NCI-H510A (cell line): ENCODE measurements around the gene ST3GAL6.

ENCODE experiments used
- DNase-seq: peaks from one replicate; lab custom pipeline; 2025; lab: John Stamatoyannopoulos, UW

ST3GAL6 gene

GRCh38 chr3:98740324-98740723, 22.8 kb upstream of the ST3GAL6 start:
- DNase-seq: no peak

- no peak for DNase-seq
These were observed 21.9 kb upstream of the ST3GAL6 start for GRCh38 chr3:98741121-98741716.

- no peak for DNase-seq
These were observed 20.1 kb upstream of the ST3GAL6 start for GRCh38 chr3:98743071-98743470.

DNA sequence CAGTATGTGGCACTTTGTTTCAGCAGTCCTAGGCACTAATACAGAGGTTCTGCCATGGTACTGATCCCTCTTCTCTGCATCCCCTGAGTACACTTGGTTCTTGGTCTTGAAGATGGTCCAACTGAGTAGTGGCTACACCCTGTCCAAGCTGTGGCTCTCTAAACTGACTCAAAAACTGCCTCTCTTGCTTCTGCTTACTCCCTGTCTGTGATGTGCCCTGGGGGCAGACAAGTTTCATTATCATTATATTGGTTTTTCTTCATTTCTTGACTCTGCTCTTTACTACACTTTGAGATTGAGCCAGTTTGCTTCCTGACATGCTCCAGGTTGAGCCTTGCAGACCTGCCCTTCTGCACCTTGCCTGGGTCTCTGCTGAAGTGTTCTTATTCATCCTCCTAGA, 18.9 kb upstream of the ST3GAL6 start:
- no peak for DNase-seq

- DNase-seq: no peak
These were observed 17.4 kb upstream of the ST3GAL6 start for GRCh38 chr3:98745718-98746117.

- DNase-seq: no peak
These were observed 17.0 kb upstream of the ST3GAL6 start for GRCh38 chr3:98746122-98746521.

- DNase-seq: no peak
These were observed 16.3 kb upstream of the ST3GAL6 start for GRCh38 chr3:98746882-98747281.

DNA sequence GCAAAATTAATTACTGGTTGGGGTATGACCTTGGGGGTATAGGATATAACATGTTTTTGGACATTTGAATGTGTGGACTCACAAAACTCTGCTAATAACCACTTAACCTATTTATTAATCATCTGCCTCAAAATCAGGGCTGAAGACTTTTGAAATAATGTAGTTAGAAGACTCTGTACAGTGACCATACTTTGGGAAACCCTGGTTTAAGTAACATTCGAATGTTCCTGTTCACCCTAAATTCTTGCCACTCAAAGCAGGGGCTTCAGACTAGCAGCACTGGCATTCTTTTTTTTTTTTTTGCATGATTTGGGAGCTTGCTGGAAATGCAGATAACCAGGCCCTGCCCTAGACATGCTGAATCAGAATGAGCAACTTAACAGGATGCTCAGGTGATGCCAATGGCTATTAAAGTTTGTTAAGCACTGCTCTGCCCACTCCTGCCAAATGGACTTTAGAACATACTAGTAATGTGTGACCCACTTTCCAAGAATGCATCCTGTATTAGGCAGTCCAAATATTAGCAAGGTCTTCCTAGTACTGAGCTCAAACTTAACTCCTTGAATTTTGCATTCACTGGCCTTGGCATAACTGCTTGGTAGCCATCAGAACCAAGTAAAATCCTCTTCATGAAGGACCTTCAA, 12.7 kb upstream of the ST3GAL6 start:
- no peak for DNase-seq

- DNase-seq: no peak
These were observed 8.7 kb upstream of the ST3GAL6 start for GRCh38 chr3:98754483-98754882.

- DNase-seq: no peak
These were observed 7.5 kb upstream of the ST3GAL6 start for GRCh38 chr3:98755601-98756000.

DNA sequence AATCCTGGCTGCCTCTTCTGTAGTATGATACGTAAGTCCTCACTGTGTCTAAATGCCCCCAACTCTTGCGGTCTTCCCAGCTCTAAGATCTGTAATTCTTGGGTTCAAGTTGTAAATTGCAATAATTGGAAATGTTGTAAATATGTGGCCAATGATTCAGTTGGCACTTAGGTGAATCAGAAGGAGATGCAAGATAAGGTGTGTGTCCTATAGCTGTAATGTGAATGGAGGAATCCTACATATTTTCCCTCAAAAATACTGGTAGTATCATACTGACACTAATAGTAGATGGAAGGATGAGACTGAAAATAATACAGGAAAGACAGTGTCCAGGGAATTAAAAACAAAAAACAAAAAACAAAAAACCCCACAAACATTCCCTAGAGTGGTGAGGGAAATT, 3.5 kb upstream of the ST3GAL6 start:
- DNase-seq: no peak

DNA sequence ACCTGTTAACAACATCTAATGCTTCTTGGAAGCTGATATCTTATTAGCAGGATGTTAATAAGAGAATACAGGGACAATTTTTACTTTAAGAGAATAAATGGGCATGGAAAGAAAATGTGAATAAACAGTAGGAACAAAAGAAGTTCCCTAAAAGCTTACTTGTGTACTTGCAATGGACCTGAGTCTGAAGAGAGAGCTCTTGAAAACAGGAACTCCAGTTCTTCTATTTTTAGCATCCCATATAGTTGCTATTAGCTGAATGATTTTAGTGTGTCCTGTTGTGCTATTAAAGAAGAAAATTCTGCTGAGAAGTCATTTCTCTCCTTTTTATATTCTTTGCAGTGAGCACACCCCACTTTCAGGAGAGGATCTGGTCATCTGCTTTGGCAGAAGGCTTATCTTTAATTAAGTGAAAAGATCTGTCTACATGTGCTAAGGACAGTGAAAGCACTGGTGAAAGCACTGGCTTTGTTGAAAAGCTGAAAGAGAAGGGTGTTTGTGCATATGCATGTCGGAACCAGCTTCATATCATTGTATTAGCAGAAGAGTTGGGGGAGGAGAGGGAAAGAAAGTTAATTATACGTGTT, 1.4 kb upstream of the ST3GAL6 start:
- no peak for DNase-seq

DNA sequence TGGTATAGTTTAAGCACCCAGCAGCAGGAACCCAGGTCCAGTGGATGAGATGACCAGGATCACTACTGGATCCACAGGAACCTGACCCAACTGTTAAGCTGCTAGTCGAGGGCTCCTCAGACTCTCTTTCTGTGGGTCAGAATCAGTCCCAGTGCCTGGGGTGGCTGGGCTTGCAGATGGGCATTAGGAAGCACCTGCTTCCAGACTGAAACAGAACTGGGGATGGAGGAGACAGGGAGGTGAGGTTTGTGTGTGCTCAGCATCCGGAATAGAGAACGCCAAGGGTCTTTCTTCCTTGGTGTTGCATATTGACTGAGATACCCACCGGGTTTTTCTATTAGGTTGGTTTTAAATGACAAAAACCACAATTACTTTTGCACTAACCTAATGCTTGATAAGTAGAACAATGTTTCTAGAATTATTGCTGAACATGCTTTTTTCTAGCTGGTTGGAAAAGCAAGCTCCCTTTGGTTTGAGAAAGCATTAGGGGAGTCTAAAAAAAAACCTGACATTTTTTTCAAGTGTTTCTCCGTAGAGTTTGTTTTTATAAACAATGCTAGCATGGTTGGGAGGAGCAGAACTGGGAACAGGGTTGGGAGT, 779 bp downstream of the ST3GAL6 start:
- no peak for DNase-seq

DNA sequence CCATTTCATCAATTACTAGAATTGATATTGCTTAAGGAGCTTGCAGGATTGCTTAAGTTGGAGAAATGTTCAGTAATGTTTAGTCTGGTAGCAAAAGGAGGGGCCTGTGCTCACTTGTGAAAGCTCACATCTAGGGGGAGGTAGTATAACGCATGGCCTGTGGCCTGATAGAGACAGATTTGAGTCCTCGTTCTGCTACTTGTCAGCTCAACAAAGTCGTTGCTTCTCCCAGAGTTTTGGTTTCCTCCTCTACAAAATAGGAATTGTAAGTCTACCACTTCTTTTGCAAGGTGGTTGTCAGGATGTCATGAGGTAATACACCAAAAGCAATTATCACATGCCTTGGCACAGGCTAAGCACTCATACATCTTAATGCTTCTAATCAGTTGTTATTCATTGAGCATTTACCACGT, 1.3 kb downstream of the ST3GAL6 start:
- no peak for DNase-seq

DNA sequence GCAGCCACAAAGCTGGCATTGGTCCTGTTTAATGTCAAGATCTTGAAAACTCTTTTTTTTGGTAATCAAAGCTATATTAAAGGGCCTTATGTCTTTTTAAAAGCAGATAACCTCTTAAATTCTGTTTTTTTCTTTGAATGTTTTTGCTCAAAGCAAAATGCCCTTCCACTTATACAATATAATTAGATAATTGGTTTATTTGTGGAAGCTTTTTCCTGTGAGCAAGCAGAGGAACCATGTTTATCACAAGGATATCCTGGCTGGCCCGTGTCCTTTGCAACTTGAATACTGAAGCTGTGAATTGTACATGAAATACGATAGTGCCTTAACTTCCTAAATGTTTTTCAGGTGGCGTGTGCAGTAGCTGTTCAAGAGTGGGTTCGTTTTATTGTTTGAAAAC, 2.6 kb downstream of the ST3GAL6 start:
- no peak for DNase-seq

DNA sequence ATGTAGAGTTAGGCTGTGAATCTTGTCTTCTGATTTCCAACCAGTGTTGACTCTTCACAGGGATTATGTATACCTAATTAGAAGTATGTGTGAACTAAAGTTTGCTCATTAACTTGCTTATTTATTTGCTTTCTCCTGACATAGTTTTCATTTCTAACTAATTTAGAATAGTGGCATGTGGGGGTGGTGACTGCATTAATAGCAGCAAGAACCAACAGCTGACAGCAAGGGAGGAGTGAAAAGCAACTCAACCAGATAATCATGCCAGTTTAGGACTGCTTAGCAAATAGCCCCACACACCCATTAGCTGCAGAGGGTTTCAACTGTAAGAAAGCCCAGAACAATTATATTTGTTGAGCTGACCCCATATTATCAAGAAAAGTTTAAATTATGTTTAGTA, 3.8 kb downstream of the ST3GAL6 start:
- DNase-seq: no peak

GRCh38 chr3:98768961-98769360, 5.8 kb downstream of the ST3GAL6 start:
- no peak for DNase-seq

DNA sequence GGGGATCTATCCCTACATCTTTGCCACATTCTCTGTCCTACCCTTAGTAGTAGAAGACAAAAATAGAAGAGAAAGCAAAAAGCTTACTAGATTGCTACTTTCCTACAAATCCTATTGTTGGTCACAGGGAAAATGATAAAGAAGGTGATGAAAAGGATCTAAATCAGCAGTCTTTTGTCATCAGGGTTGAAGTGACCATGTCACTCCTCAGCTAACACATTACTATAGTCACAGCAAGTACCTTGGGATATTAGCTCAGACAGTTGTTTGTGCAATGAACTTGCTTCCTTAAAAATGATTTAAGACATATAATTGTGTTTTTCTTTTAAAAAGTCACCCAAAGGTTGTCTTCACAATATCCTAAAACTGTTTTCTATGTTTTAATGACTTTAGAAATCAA, 6.3 kb downstream of the ST3GAL6 start:
- DNase-seq: no peak

DNA sequence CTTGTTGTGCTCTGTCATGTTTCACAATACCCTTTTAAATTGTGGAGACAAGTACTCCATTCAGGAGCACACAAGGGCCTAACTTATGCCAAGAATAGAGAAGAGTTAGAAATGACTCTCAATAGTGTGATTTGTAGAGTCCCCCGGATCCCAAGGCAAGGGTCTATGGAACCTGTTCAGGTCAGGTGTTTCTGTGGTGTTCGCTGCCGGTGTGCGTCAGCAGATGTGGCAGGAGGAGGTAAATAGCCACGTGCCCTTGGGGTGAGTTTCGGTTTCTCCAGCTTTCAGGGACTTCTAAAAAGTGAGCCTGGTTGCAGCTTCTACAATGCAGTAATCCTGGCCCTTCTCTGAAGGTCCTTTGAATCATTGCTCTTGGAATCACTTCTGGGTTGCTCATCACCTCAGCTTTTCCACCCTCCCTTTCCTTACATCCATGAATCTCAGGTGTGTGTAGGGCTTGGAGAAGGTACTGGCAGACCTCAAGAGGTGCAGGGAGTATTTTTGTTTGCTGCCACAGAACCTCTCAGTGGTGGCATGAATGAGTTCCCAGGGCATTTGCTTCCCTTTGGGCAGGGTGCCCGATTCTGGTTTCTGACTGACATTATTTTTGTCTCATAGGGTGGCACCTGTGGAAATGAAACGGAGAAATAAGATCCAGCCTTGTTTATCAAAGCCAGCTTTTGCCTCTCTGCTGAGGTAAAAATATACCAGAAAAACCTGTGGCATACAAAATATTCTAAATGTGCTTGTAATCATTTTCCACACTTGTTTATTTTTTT, 7.3 kb downstream of the ST3GAL6 start:
- no peak for DNase-seq

- no peak for DNase-seq
These were observed 8.9 kb downstream of the ST3GAL6 start for GRCh38 chr3:98772022-98772421.

DNA sequence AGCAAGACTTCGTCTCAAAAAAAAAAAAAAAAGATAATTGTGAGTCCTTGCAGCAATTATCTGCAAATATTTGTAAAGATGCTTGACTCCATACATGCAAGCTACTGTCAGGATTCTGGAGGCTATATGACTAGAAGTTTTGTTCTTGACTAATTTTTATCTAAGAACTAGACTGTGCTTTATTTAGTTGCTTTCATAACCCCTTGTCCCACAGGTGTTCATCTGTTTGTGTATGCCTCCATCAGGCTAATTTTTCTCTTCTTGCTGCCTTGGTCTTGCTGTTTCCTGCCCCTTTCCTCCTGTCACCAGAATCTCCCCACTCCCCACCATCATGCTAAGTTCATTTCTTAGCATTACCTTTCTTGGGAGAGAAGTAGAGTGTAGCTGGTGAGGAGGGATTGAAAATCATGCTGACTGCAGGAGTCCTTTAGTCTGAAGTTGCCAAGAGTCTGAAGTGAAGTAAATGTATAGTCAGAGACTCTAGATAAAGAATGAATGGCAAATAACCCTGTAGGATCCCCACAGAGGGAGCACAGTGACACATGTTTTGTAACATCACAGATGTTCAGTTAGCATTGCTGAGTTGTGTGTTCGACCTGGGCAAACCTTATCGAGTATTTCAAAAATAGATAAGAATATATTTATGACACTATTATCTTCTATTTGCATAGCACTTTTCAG, 12.5 kb downstream of the ST3GAL6 start:
- no peak for DNase-seq

GRCh38 chr3:98776140-98776493, 13.0 kb downstream of the ST3GAL6 start:
- no peak for DNase-seq
